NOMO-1 treated with DMSO at 0.1 percent for 48 hours (cell line): ENCODE measurements around the gene SPATA21.

Experiments used
- DNase-seq: peaks from one replicate; lab custom pipeline; 2025; ENCODE audit not compliant: unreplicated experiment; lab: John Stamatoyannopoulos, UW

Gene SPATA21

DNA sequence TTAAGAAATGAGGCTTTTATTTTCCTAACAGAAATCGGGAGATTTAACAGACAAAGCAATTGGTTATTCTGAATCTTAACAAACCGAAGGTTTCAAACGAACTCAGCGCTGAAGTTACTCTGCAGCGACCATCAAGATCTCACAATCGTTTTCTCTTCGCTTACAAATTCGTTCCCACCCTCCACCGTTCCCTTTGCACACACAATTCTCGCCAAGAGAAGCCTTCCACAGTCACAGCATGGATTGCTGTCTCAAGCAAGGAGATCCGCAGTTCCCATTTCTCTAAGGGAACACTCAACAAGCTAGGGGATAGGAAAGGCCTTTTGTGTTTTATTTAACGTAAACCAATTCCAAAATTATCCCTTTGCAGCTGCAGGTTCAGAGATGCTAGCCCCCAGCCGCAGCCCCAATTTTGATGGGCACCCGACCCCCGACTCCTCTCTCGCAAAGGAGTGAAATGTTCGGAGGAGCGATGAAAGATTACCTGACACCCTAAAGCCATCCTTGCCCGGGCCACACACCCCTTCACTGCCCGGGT, 85.7 kb downstream of the SPATA21 start:
- DNase-seq: no peak

- no peak for DNase-seq
Observed at GRCh38 chr1:16349847-16350406, 87.3 kb downstream of the SPATA21 start.
